Smooth muscle cell (in vitro differentiated cells): ENCODE measurements around the gene BACH2. TPM values are rescaled to one million over a fixed set of nuclear protein-coding genes. Genes with fewer than 3 reads are reported as not detected.
A peak's percentile ranks its signal among the peaks of the same experiment; 100 is the strongest.
"Not testable (repeated sequence)": the region's sequence is repeated elsewhere in the genome, so short reads cannot be mapped to it uniquely, and the experiment has no call there.

Experiments used
- DNase-seq: peaks from one replicate; lab custom pipeline; 2025; ENCODE audit not compliant: unreplicated experiment; lab: John Stamatoyannopoulos, UW
- H2AFZ ChIP-seq: fragments of 200-600 bp; sonication (generic); 2 replicates; pipeline ENCODE4 v1.6.0; 2016; ENCODE audit warnings: antibody characterized with exemption, low read depth, mild to moderate bottlenecking
- H3F3A ChIP-seq: fragments of 200-600 bp; sonication (generic); 2 replicates; pipeline ENCODE4 v1.6.0; 2017; ENCODE audit warnings: antibody characterized with exemption, low read depth
- H3K27ac ChIP-seq: fragments of 200-600 bp; sonication (generic); 2 replicates; pipeline ENCODE4 v1.5.1; 2016; ENCODE audit warnings: low read depth, mild to moderate bottlenecking
- H3K27me3 ChIP-seq: fragments of 200-600 bp; sonication (generic); 2 replicates; pipeline ENCODE4 v1.6.1; 2016; ENCODE audit warnings: low read depth, mild to moderate bottlenecking
- H3K36me3 ChIP-seq: fragments of 200-600 bp; sonication (generic); 2 replicates; pipeline ENCODE4 v1.5.1; 2016; ENCODE audit warnings: low read depth
- H3K4me1 ChIP-seq: fragments of 200-600 bp; sonication (generic); 2 replicates; pipeline ENCODE4 v1.5.1; 2016; ENCODE audit warnings: low read depth
- H3K4me2 ChIP-seq: fragments of 200-600 bp; sonication (generic); 2 replicates; pipeline ENCODE4 v1.6.0; 2016; ENCODE audit warnings: mild to moderate bottlenecking
- H3K4me3 ChIP-seq: fragments of 200-600 bp; sonication (generic); 2 replicates; pipeline ENCODE4 v1.5.1; 2016; ENCODE audit warnings: mild to moderate bottlenecking
- H3K79me2 ChIP-seq: fragments of 200-600 bp; sonication (generic); 2 replicates; pipeline ENCODE4 v1.6.0; 2016; ENCODE audit warnings: low read depth, mild to moderate bottlenecking
- H3K9ac ChIP-seq: fragments of 200-600 bp; sonication (generic); 2 replicates; pipeline ENCODE4 v1.6.0; 2016; ENCODE audit warnings: low read depth
- H3K9me3 ChIP-seq: fragments of 200-600 bp; sonication (generic); replicated peaks from 2 replicates; pipeline ENCODE4 v1.5.1; 2016; ENCODE audit warnings: low read depth
- H4K20me1 ChIP-seq: fragments of 200-600 bp; sonication (generic); 2 replicates; pipeline ENCODE4 v1.6.0; 2016; ENCODE audit warnings: low read depth
- WGBS: methylation state at CpG from one replicate; pipeline ENCODE4 v1.1.7; 2016; ENCODE audit warnings: low lambda C conversion rate; 5-methylcytosine and 5-hydroxymethylcytosine counted together
- polyA plus RNA-seq: library from polyadenylated mRNA; unstranded; fragments of >200 nt; fragmentation: Nextera tagmentation; extraction: Ambion mirVana; gene quantifications from 2 replicates; pipeline ENCODE4 v1.2.1, GENCODE V29; 2016
- total RNA-seq: library from RNA; depleted of rRNA; stranded (reverse); fragments of >200 nt; gene quantifications from 2 replicates; pipeline ENCODE4 v1.2.3, GENCODE V29; 2014
- TF ChIP-seq, protein P1 (sequence below): fragments of 200-600 bp; sonication (generic); IDR thresholded peaks from 2 replicates; pipeline ENCODE4 v1.5.1; 2017; ENCODE audit warnings: borderline replicate concordance, mild to moderate bottlenecking, antibody characterized with exemption; ENCODE audit not compliant: insufficient read depth, poor library complexity, severe bottlenecking

The BACH2 gene
- total and polyA plus RNA-seq, 2 experiments from 2014 or later, result 3.0 to 4.5 TPM

DNA sequence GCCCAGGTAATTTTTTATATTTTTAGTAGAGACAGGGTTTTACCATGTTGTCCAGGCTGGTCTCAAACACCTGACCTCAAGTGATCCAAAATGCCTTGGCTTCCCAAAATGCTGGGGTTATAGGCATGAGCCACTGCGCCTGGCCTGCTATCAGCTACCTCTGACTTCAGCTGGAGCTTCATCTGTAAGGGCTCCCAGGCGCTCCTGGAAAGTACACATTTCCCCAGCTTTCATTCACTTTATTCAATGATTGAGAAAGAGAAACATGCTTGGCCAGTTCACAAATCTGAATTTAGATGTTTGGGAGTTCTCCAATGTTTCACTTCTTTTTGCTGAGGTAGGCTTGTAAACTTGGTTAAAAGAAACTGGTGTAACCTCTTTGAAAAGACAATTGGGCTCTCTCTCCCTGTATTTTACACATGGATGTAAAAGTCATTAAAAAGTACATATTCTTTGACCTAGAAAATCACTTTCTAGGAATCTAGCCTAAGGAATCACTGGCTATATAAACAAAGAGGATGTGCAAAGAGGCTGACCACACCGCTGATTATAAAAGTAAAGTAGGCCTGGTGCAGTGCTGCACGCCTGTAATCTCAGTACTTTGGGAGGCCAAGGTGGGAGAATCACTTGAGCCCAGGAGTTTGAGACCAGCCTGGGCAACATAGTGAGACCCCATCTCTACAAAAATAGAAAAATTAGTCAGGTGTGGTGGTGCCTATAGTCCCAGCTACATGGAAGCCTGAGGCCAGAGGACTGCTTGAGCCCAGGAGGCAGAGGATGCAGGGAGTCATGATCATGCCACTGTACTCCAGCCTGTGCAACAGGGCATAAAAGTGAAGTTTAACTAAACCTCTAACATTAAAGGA is 128.9 kb downstream of the BACH2 start:
- H4K20me1 ChIP-seq, result no peaks in the 10 kb centered on the region
- no peak for DNase-seq
- H3K4me1 ChIP-seq, result peaks cover 25% of the 10 kb centered on the region
- H3K4me3 ChIP-seq, result no peak overlapping the region
- H3K4me2 ChIP-seq, result no peak overlapping the region
- H3K9ac ChIP-seq, result no peak overlapping the region
- no peaks in the 10 kb centered on the region for H3K27me3 ChIP-seq
- no peak overlapping the region for H3K27ac ChIP-seq
- no peak overlapping the region for H2AFZ ChIP-seq
- no peaks in the 10 kb centered on the region for H3K79me2 ChIP-seq
- no peaks in the 10 kb centered on the region for H3F3A ChIP-seq
- H3K9me3 ChIP-seq, result no peaks in the 10 kb centered on the region
- TF ChIP-seq, protein P1, sequence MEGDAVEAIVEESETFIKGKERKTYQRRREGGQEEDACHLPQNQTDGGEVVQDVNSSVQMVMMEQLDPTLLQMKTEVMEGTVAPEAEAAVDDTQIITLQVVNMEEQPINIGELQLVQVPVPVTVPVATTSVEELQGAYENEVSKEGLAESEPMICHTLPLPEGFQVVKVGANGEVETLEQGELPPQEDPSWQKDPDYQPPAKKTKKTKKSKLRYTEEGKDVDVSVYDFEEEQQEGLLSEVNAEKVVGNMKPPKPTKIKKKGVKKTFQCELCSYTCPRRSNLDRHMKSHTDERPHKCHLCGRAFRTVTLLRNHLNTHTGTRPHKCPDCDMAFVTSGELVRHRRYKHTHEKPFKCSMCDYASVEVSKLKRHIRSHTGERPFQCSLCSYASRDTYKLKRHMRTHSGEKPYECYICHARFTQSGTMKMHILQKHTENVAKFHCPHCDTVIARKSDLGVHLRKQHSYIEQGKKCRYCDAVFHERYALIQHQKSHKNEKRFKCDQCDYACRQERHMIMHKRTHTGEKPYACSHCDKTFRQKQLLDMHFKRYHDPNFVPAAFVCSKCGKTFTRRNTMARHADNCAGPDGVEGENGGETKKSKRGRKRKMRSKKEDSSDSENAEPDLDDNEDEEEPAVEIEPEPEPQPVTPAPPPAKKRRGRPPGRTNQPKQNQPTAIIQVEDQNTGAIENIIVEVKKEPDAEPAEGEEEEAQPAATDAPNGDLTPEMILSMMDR, result no peak
- WGBS, result 81% methylated on average over 4 of the region's 4 CpGs
- H3K36me3 ChIP-seq, result no peaks in the 10 kb centered on the region

DNA sequence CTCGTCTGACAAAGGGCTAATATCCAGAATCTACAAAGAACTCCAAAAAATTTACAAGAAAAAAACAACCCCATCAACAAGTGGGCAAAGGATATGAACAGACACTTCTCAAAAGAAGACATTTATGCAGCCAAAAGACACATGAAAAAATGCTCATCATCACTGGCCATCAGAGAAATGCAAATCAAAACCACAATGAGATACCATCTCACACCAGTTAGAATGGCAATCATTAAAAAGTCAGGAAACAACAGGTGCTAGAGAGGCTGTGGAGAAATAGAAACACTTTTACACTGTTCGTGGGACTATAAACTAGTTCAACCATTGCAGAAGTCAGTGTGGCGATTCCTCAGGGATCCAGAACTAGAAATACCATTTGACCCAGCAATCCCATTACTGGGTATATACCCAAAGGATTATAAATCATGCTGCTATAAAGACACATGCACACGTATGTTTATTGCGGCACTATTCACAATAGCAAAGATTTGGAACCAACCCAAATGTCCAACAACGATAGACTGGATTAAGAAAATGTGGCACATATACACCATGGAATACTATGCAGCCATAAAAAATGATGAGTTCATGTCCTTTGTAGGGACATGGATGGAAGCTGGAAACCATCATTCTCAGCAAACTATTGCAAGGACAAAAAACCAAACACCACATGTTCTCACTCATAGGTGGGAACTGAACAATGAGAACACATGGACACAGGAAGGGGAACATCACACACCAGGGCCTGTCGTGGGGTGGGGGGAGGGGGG is 130.3 kb downstream of the BACH2 start:
- H3K4me2 ChIP-seq, DNase-seq, H3F3A ChIP-seq, H3K9ac ChIP-seq, H2AFZ ChIP-seq, H3K27ac ChIP-seq, H3K79me2 ChIP-seq, H3K36me3 ChIP-seq, H4K20me1 ChIP-seq, H3K9me3 ChIP-seq, H3K27me3 ChIP-seq, H3K4me3 ChIP-seq: not testable (repeated sequence)
- peaks cover 27% of the 10 kb centered on the region for H3K4me1 ChIP-seq
- WGBS, result 92% methylated on average over 7 of the region's 7 CpGs

DNA sequence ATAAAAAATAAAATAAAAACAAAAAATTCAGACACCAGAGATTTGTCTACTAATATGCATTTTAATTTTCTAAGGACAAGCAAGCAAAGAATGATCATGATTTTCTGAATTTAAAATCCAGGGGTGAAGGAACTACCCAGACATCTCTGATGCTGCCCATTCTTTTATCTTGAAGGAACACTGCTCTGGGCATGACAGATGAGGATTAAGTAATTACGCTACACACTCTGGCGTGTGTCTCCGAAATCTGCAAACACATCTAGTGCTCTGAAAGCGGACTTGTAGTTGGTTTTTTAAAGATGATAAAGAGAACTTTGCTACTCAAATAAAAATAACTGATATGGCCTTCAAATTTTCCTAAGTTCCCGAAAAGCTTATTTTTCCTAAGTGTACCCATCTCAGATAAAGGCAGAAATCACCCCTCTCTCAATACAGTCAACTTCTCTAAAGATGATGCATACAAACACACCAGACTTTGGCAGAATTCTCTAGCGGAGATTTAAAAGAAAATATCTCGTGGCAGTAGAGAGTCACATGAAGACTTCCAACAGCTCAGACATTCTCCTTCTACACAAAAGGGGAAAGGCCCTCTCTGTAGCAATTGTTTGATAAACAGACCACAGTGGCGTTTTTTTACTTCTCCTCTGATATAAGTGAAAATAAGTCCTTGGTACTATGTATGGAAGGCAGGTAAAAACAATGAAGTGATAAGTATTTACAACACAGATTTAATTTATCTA is 133.8 kb downstream of the BACH2 start:
- no peak overlapping the region for H3K9ac ChIP-seq
- DNase-seq, result no peak
- H4K20me1 ChIP-seq, result no peaks in the 10 kb centered on the region
- H2AFZ ChIP-seq, result no peak overlapping the region
- H3K4me3 ChIP-seq, result no peak overlapping the region
- H3K27me3 ChIP-seq, result no peaks in the 10 kb centered on the region
- no peaks in the 10 kb centered on the region for H3K9me3 ChIP-seq
- no peaks in the 10 kb centered on the region for H3K79me2 ChIP-seq
- H3F3A ChIP-seq, result peaks cover 3% of the 10 kb centered on the region
- H3K36me3 ChIP-seq, result no peaks in the 10 kb centered on the region
- H3K4me1 ChIP-seq, result peaks cover 22% of the 10 kb centered on the region
- H3K4me2 ChIP-seq, result peak overlapping the region; percentile 61
- TF ChIP-seq, protein P1, result no peak
- 33% methylated on average over 8 of the region's 8 CpGs for whole genome bisulfite sequencing
- H3K27ac ChIP-seq, result no peak overlapping the region

DNA sequence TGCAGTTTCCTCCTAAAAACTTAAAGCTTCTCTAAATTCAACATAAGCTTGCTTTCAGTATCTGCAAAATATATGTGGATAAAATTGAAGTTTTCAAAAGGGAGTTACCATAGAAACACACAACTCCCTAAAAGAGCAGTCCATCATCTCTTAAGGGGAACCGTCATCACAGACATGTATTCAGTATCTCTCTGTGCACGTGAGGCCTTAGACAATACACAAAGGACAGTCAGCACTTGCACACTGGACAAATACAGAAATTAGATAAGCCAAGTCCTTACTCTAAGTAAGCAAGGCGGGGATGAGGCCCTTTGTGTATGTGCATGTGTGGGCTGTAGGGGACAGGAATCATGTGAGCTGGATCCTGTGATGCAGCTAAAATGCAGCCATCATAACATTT is 136.6 kb downstream of the BACH2 start:
- WGBS, result 62% methylated on average over 3 of the region's 3 CpGs
- Histone ChIP-seq H3K4me1 (peaks cover 22% of the 10 kb centered on the region), H3K27me3 (no peaks in the 10 kb centered on the region), H3K4me3 (no peak overlapping the region), H3K9ac (no peak overlapping the region), H3F3A (peaks cover 3% of the 10 kb centered on the region), H3K79me2 (no peaks in the 10 kb centered on the region), H4K20me1 (no peaks in the 10 kb centered on the region), H3K27ac (no peak overlapping the region), H3K4me2 (no peak overlapping the region), H3K9me3 (no peaks in the 10 kb centered on the region), H3K36me3 (no peaks in the 10 kb centered on the region), H2AFZ (no peak overlapping the region)
- TF ChIP-seq, protein P1, result no peak
- DNase-seq, result no peak
